GM19240 (cell line): Measurements from ENCODE around the gene TM9SF4.

Source experiments
- DNase-seq: peaks from one replicate; pipeline ENCODE4 v3.0.0; 2011; ENCODE audit warnings: low spot score; ENCODE audit not compliant: insufficient read length

Gene TM9SF4

GRCh38 chr20:32127347-32127746 lies 17.8 kb downstream of the TM9SF4 start:
- no peak for DNase-seq

GRCh38 chr20:32128167-32128566 lies 18.7 kb downstream of the TM9SF4 start:
- DNase-seq = no peak

GRCh38 chr20:32129863-32130262 lies 20.3 kb downstream of the TM9SF4 start:
- DNase-seq = no peak

GRCh38 chr20:32130352-32130751 lies 20.8 kb downstream of the TM9SF4 start:
- no peak for DNase-seq

- DNase-seq = no peak
These were observed 21.5 kb downstream of the TM9SF4 start for GRCh38 chr20:32130965-32131364.

- DNase-seq = peak; percentile 41
These were observed 23.5 kb downstream of the TM9SF4 start for GRCh38 chr20:32132911-32133549.

GRCh38 chr20:32134026-32134425 lies 24.5 kb downstream of the TM9SF4 start:
- no peak for DNase-seq

- no peak for DNase-seq
These were observed 26.5 kb downstream of the TM9SF4 start for GRCh38 chr20:32135983-32136515.

- DNase-seq = no peak
These were observed 29.4 kb downstream of the TM9SF4 start for GRCh38 chr20:32138921-32139320.

- DNase-seq = no peak
These were observed 30.4 kb downstream of the TM9SF4 start for GRCh38 chr20:32139947-32140346.

GRCh38 chr20:32140603-32141002 lies 31.1 kb downstream of the TM9SF4 start:
- no peak for DNase-seq

GRCh38 chr20:32141465-32141980 lies 32.0 kb downstream of the TM9SF4 start:
- DNase-seq = no peak

GRCh38 chr20:32142088-32142487 lies 32.6 kb downstream of the TM9SF4 start:
- DNase-seq = no peak

- DNase-seq = no peak
These were observed 33.5 kb downstream of the TM9SF4 start for GRCh38 chr20:32142991-32143390.

GRCh38 chr20:32144898-32145662 lies 35.6 kb downstream of the TM9SF4 start:
- DNase-seq = no peak

- no peak for DNase-seq
These were observed 40.2 kb downstream of the TM9SF4 start for GRCh38 chr20:32149566-32150170.

- no peak for DNase-seq
These were observed 40.9 kb downstream of the TM9SF4 start for GRCh38 chr20:32150291-32150848.

- DNase-seq = no peak
These were observed 43.1 kb downstream of the TM9SF4 start for GRCh38 chr20:32152421-32153155.

GRCh38 chr20:32153156-32153665 lies 43.7 kb downstream of the TM9SF4 start:
- no peak for DNase-seq

- DNase-seq = no peak
These were observed 44.3 kb downstream of the TM9SF4 start for GRCh38 chr20:32153771-32154170.
